Measurements from ENCODE around the gene ZMYND11. TPM values are rescaled to one million over a fixed set of nuclear protein-coding genes. Genes with fewer than 3 reads are reported as not detected.

The ZMYND11 gene
- total and polyA plus RNA-seq, 2 donors (not counting 1 experiment from before 2014, with no cell fraction given) = 17.3 to 50.1 TPM

GRCh38 chr10:127612-128432 is 7.4 kb upstream of the ZMYND11 start:
- Histone ChIP-seq H3K4me3 (ENCODE audit: control extremely low read depth in 1 of 5, extremely low read depth in 1 of 5, insufficient read depth in 1 of 5, low read depth in 2 of 5, low read length in 4 of 5) (peak overlapping the region in 3 of 5 experiments; percentile 26 to 62 (median 37)), H3K4me2 (replicated peaks; ENCODE audit: low read depth, low read length, poor library complexity, severe bottlenecking) (peak overlapping the region; percentile 78), H3K9me3 (ENCODE audit: control extremely low read depth in 1 of 3, control insufficient read depth in 2 of 3, insufficient read depth in 1 of 3, low read length in 2 of 3) (peaks cover 2 to 3% (median 3%) of the 10 kb centered on the region in 3 donors), H3K9ac (ENCODE audit: low read length) (peak overlapping the region; percentile 45), H2AFZ (ENCODE audit: insufficient read depth, low read depth, low read length, poor library complexity, severe bottlenecking) (no peak overlapping the region), H4K20me1 (ENCODE audit: control insufficient read depth, insufficient read depth, low read length, poor library complexity, severe bottlenecking) (no peaks in the 10 kb centered on the region), H3K79me2 (ENCODE audit: control insufficient read depth, insufficient read depth, low read length) (peaks cover 12% of the 10 kb centered on the region), H3K4me1 (ENCODE audit: control insufficient read depth in 2 of 2, insufficient read depth in 2 of 2, low read length in 2 of 2) (peaks cover 16 to 23% of the 10 kb centered on the region in 2 donors), H3K36me3 (replicated peaks in 1 of 2; ENCODE audit: control extremely low read depth in 1 of 2, control insufficient read depth in 1 of 2, extremely low read depth in 1 of 2, insufficient read depth in 2 of 2, low read length in 1 of 2) (no peaks in the 10 kb centered on the region), H3K27me3 (replicated peaks in 1 of 4; ENCODE audit: control extremely low read depth in 1 of 4, control insufficient read depth in 3 of 4, insufficient read depth in 4 of 4, low read length in 3 of 4) (peaks cover 0 to 51% (median 17%) of the 10 kb centered on the region in 4 experiments), H3K27ac (ENCODE audit: low read length in 2 of 2) (peak overlapping the region in 1 of 2 donors; percentile 47)
- intact Hi-C loops (cut with micrococcal nuclease) = loop anchor here (5.0 kb wide), 1 partner anchor 919 kb away; the partner anchor contains the start of gene IDI1
- peak overlapping the region; percentile 78 for H3K27ac Mint-ChIP-seq
- peaks cover 35% of the 10 kb centered on the region for H3K27me3 Mint-ChIP-seq
- 0% methylated on average over 7 of the region's 9 CpGs for WGBS (ENCODE audit: insufficient coverage)
- DNase-seq (peak; percentile 87), ATAC-seq (ENCODE audit: low read depth) (peak; percentile 92)
- CTCF ChIA-PET = no interaction called here
- H3K4me1 Mint-ChIP-seq = peaks cover 28% of the 10 kb centered on the region
- POLR2A ChIA-PET = interaction anchor here (0.6 to 1.1 kb wide), 2 partner anchors 16 to 679 kb away, joined by 3 to 5 read pairs; no protein-coding TSS in a partner anchor
- no peak for TF ChIP-seq EZH2 (IDR thresholded peaks at IDR 0.05; ENCODE audit: borderline replicate concordance, insufficient read depth, low read depth, low read length, poor library complexity, severe bottlenecking)
- TF ChIP-seq, protein P1, sequence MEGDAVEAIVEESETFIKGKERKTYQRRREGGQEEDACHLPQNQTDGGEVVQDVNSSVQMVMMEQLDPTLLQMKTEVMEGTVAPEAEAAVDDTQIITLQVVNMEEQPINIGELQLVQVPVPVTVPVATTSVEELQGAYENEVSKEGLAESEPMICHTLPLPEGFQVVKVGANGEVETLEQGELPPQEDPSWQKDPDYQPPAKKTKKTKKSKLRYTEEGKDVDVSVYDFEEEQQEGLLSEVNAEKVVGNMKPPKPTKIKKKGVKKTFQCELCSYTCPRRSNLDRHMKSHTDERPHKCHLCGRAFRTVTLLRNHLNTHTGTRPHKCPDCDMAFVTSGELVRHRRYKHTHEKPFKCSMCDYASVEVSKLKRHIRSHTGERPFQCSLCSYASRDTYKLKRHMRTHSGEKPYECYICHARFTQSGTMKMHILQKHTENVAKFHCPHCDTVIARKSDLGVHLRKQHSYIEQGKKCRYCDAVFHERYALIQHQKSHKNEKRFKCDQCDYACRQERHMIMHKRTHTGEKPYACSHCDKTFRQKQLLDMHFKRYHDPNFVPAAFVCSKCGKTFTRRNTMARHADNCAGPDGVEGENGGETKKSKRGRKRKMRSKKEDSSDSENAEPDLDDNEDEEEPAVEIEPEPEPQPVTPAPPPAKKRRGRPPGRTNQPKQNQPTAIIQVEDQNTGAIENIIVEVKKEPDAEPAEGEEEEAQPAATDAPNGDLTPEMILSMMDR (IDR thresholded peaks at IDR 0.05) = no peak
- H3K9me3 Mint-ChIP-seq (ENCODE audit: insufficient read depth) = no peaks in the 10 kb centered on the region
- peak overlapping the region; percentile 70 for H3K4me3 Mint-ChIP-seq

- intact Hi-C loops (cut with micrococcal nuclease) = loop anchor here (5.0 kb wide), 1 partner anchor 917 kb away; the partner anchor contains the start of gene IDI1
- no peak overlapping the region for H3K27ac Mint-ChIP-seq
These were observed 5.4 kb upstream of the ZMYND11 start for GRCh38 chr10:129810-130209.

More at GRCh38 chr10:129810-130209, 5.4 kb upstream of the ZMYND11 start:
- peaks cover 28% of the 10 kb centered on the region for H3K27me3 Mint-ChIP-seq
- Histone ChIP-seq H3K9me3 (ENCODE audit: control extremely low read depth in 1 of 3, control insufficient read depth in 2 of 3, insufficient read depth in 1 of 3, low read length in 2 of 3) (peaks cover 2 to 3% (median 2%) of the 10 kb centered on the region in 3 donors), H4K20me1 (ENCODE audit: control insufficient read depth, insufficient read depth, low read length, poor library complexity, severe bottlenecking) (no peaks in the 10 kb centered on the region), H3K79me2 (ENCODE audit: control insufficient read depth, insufficient read depth, low read length) (peaks cover 31% of the 10 kb centered on the region), H3K27ac (ENCODE audit: low read length in 2 of 2) (no peak overlapping the region), H3K4me1 (ENCODE audit: control insufficient read depth in 2 of 2, insufficient read depth in 2 of 2, low read length in 2 of 2) (peaks cover 24 to 31% of the 10 kb centered on the region in 2 donors), H3K4me2 (replicated peaks; ENCODE audit: low read depth, low read length, poor library complexity, severe bottlenecking) (no peak overlapping the region), H2AFZ (ENCODE audit: insufficient read depth, low read depth, low read length, poor library complexity, severe bottlenecking) (no peak overlapping the region), H3K4me3 (ENCODE audit: control extremely low read depth in 1 of 5, extremely low read depth in 1 of 5, insufficient read depth in 1 of 5, low read depth in 2 of 5, low read length in 4 of 5) (no peak overlapping the region), H3K9ac (ENCODE audit: low read length) (no peak overlapping the region), H3K27me3 (replicated peaks in 1 of 4; ENCODE audit: control extremely low read depth in 1 of 4, control insufficient read depth in 3 of 4, insufficient read depth in 4 of 4, low read length in 3 of 4) (peaks cover 0 to 45% (median 16%) of the 10 kb centered on the region in 4 experiments), H3K36me3 (replicated peaks in 1 of 2; ENCODE audit: control extremely low read depth in 1 of 2, control insufficient read depth in 1 of 2, extremely low read depth in 1 of 2, insufficient read depth in 2 of 2, low read length in 1 of 2) (no peaks in the 10 kb centered on the region)
- H3K9me3 Mint-ChIP-seq (ENCODE audit: insufficient read depth) = no peaks in the 10 kb centered on the region
- ATAC-seq (ENCODE audit: low read depth) (no peak), DNase-seq (no peak)
- H3K4me1 Mint-ChIP-seq = peaks cover 38% of the 10 kb centered on the region
- H3K4me3 Mint-ChIP-seq = no peak overlapping the region
- ChIA-PET POLR2A (no interaction called here), CTCF (no interaction called here)
- WGBS (ENCODE audit: insufficient coverage) = 31% methylated on average over 1 of the region's 4 CpGs
- TF ChIP-seq EZH2 (IDR thresholded peaks at IDR 0.05; ENCODE audit: borderline replicate concordance, insufficient read depth, low read depth, low read length, poor library complexity, severe bottlenecking) = no peak
- TF ChIP-seq, protein P1 (IDR thresholded peaks at IDR 0.05) = no peak
